Activated CD4-positive, alpha-beta memory T cell treated with anti-CD3 and anti-CD28 coated beads, Interleukin-2, amount 10 ng/mL, durations not matched to agents 7 days and 5 days (primary cell): ENCODE results near the gene BECN2. TPM values are rescaled to one million over a fixed set of nuclear protein-coding genes. Genes with fewer than 3 reads are reported as not detected.

ENCODE experiments used
- CTCF ChIA-PET: fragments of 350-600 bp; sonication (Branson Sonifier 250); formaldehyde crosslinking; loops from one replicate; lab custom pipeline; 2021; ENCODE audit warnings: antibody characterized with exemption, inconsistent platforms; lab: Charles Lee
- POLR2A ChIA-PET: fragments of 350-600 bp; sonication (Branson Sonifier 250); formaldehyde crosslinking; loops from one replicate; lab custom pipeline; 2021; ENCODE audit warnings: antibody characterized with exemption; lab: Charles Lee
- DNase-seq: peaks from one replicate; pipeline ENCODE4 v3.0.0-alpha.2; 2020
- H3K27ac Mint-ChIP-seq: one replicate; pipeline ENCODE4 v1.8.0; 2021; ENCODE audit warnings: mild to moderate bottlenecking, mixed read lengths
- H3K27me3 Mint-ChIP-seq: one replicate; pipeline ENCODE4 v1.8.0; 2021; ENCODE audit warnings: mixed read lengths
- H3K36me3 Mint-ChIP-seq: one replicate; pipeline ENCODE4 v1.8.0; 2021; ENCODE audit warnings: low read depth, mixed read lengths
- H3K4me1 Mint-ChIP-seq: one replicate; pipeline ENCODE4 v1.8.0; 2021; ENCODE audit warnings: mixed read lengths
- H3K4me3 Mint-ChIP-seq: one replicate; pipeline ENCODE4 v1.8.0; 2021; ENCODE audit warnings: mild to moderate bottlenecking, mixed read lengths
- H3K9me3 Mint-ChIP-seq: one replicate; pipeline ENCODE4 v1.8.0; 2021; ENCODE audit warnings: mixed read lengths
- total RNA-seq, 2 experiments: library from RNA; stranded (reverse); gene quantifications; one replicate each; pipeline ENCODE4 v1.2.3, GENCODE V29; 2021

BECN2 gene
- total RNA-seq: not detected

GRCh38 chr1:241957692-241958494 is at the start of gene BECN2:
Gene BECN2, plus strand, starts transcription at chr1:241957767. Its CDS starts 0 bp downstream, at chr1:241957767.
- Mint-ChIP-seq H3K4me1 (no peaks in the 10 kb centered on the region), H3K36me3 (no peaks in the 10 kb centered on the region), H3K4me3 (no peak within 1 kb of the TSS), H3K9me3 (no peaks in the 10 kb centered on the region), H3K27ac (no peak within 1 kb of the TSS), H3K27me3 (no peaks in the 10 kb centered on the region)
- DNase-seq: no peak
- POLR2A ChIA-PET: no interaction called here
- CTCF ChIA-PET: no interaction called here

GRCh38 chr1:241916196-241916595 is 41.4 kb upstream of the BECN2 start:
- H3K36me3 Mint-ChIP-seq: peaks cover 2% of the 10 kb centered on the region
- peaks cover 2% of the 10 kb centered on the region for H3K4me1 Mint-ChIP-seq
- no peak overlapping the region for H3K4me3 Mint-ChIP-seq
- POLR2A ChIA-PET: no interaction called here
- CTCF ChIA-PET: no interaction called here
- no peak for DNase-seq
- H3K27me3 Mint-ChIP-seq: no peaks in the 10 kb centered on the region
- H3K27ac Mint-ChIP-seq: no peak overlapping the region
- H3K9me3 Mint-ChIP-seq: no peaks in the 10 kb centered on the region

- CTCF ChIA-PET: no interaction called here
- POLR2A ChIA-PET: no interaction called here
- Mint-ChIP-seq H3K36me3 (no peaks in the 10 kb centered on the region), H3K4me3 (no peak overlapping the region), H3K27me3 (no peaks in the 10 kb centered on the region), H3K9me3 (no peaks in the 10 kb centered on the region), H3K4me1 (no peaks in the 10 kb centered on the region), H3K27ac (no peak overlapping the region)
- DNase-seq: no peak
Observed at GRCh38 chr1:241917487-241917886, 40.1 kb upstream of the BECN2 start.

DNA sequence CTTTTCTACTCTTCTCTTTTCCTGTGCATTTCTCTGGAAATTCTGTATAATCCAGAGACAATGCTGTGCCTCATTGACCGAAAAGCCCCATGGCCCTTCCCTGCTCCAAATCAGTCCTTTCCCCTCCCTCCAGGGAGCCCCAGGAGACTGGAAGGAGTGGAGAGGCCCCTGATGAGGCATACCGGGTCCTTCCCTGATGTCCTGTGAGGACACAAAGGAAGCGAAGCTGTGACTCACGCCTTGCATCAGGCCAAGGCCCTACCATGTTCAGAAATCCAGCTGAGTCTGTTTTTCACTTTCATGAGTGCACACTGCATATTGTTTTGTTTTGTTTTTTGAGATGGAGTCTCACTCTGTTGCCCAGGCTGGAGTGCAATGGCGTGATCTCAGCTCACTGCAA is 38.7 kb upstream of the BECN2 start:
- H3K27ac Mint-ChIP-seq: no peak overlapping the region
- H3K36me3 Mint-ChIP-seq: no peaks in the 10 kb centered on the region
- no peaks in the 10 kb centered on the region for H3K27me3 Mint-ChIP-seq
- POLR2A ChIA-PET: interaction anchor here (0.6 kb wide), 1 partner anchor 68 kb away, joined by 3 read pairs; no protein-coding TSS in a partner anchor
- H3K4me3 Mint-ChIP-seq: no peak overlapping the region
- DNase-seq: no peak
- no peaks in the 10 kb centered on the region for H3K4me1 Mint-ChIP-seq
- H3K9me3 Mint-ChIP-seq: no peaks in the 10 kb centered on the region
- CTCF ChIA-PET: no interaction called here

- CTCF ChIA-PET: no interaction called here
- Mint-ChIP-seq H3K4me1 (no peaks in the 10 kb centered on the region), H3K36me3 (no peaks in the 10 kb centered on the region), H3K9me3 (no peaks in the 10 kb centered on the region), H3K4me3 (no peak overlapping the region), H3K27ac (no peak overlapping the region), H3K27me3 (no peaks in the 10 kb centered on the region)
- POLR2A ChIA-PET: no interaction called here
- DNase-seq: no peak
Observed at GRCh38 chr1:241924080-241924808, 33.3 kb upstream of the BECN2 start.

- Mint-ChIP-seq H3K4me3 (no peak overlapping the region), H3K27me3 (no peaks in the 10 kb centered on the region), H3K36me3 (no peaks in the 10 kb centered on the region), H3K4me1 (no peaks in the 10 kb centered on the region), H3K9me3 (no peaks in the 10 kb centered on the region), H3K27ac (no peak overlapping the region)
- POLR2A ChIA-PET: interaction anchor here (0.7 kb wide), 1 partner anchor 164 kb away, joined by 3 read pairs; no protein-coding TSS in a partner anchor
- CTCF ChIA-PET: no interaction called here
- no peak for DNase-seq
Observed at GRCh38 chr1:241926141-241926540, 31.4 kb upstream of the BECN2 start.

GRCh38 chr1:241927321-241927720 is 30.2 kb upstream of the BECN2 start:
- Mint-ChIP-seq H3K27ac (no peak overlapping the region), H3K27me3 (no peaks in the 10 kb centered on the region), H3K4me3 (no peak overlapping the region), H3K9me3 (no peaks in the 10 kb centered on the region), H3K36me3 (no peaks in the 10 kb centered on the region), H3K4me1 (no peaks in the 10 kb centered on the region)
- ChIA-PET CTCF (no interaction called here), POLR2A (no interaction called here)
- DNase-seq: no peak

- Mint-ChIP-seq H3K9me3 (no peaks in the 10 kb centered on the region), H3K4me3 (no peak overlapping the region), H3K27me3 (no peaks in the 10 kb centered on the region), H3K36me3 (no peaks in the 10 kb centered on the region), H3K27ac (no peak overlapping the region), H3K4me1 (no peaks in the 10 kb centered on the region)
- no peak for DNase-seq
- ChIA-PET POLR2A (no interaction called here), CTCF (no interaction called here)
Observed at GRCh38 chr1:241932845-241933244, 24.7 kb upstream of the BECN2 start.

GRCh38 chr1:241934201-241934848 is 23.2 kb upstream of the BECN2 start:
- no peak overlapping the region for H3K27ac Mint-ChIP-seq
- peaks cover 2% of the 10 kb centered on the region for H3K27me3 Mint-ChIP-seq
- no peaks in the 10 kb centered on the region for H3K36me3 Mint-ChIP-seq
- H3K4me3 Mint-ChIP-seq: no peak overlapping the region
- no peaks in the 10 kb centered on the region for H3K4me1 Mint-ChIP-seq
- DNase-seq: no peak
- H3K9me3 Mint-ChIP-seq: no peaks in the 10 kb centered on the region
- ChIA-PET CTCF (no interaction called here), POLR2A (no interaction called here)

- ChIA-PET CTCF (no interaction called here), POLR2A (no interaction called here)
- Mint-ChIP-seq H3K27me3 (peaks cover 2% of the 10 kb centered on the region), H3K4me1 (no peaks in the 10 kb centered on the region), H3K4me3 (no peak overlapping the region), H3K9me3 (no peaks in the 10 kb centered on the region), H3K27ac (no peak overlapping the region), H3K36me3 (no peaks in the 10 kb centered on the region)
- no peak for DNase-seq
Observed at GRCh38 chr1:241934866-241935265, 22.7 kb upstream of the BECN2 start.

GRCh38 chr1:241939798-241940197 is 17.8 kb upstream of the BECN2 start:
- POLR2A ChIA-PET: no interaction called here
- CTCF ChIA-PET: no interaction called here
- no peak for DNase-seq
- Mint-ChIP-seq H3K36me3 (no peaks in the 10 kb centered on the region), H3K4me3 (no peak overlapping the region), H3K27ac (no peak overlapping the region), H3K27me3 (peaks cover 2% of the 10 kb centered on the region), H3K4me1 (no peaks in the 10 kb centered on the region), H3K9me3 (no peaks in the 10 kb centered on the region)

DNA sequence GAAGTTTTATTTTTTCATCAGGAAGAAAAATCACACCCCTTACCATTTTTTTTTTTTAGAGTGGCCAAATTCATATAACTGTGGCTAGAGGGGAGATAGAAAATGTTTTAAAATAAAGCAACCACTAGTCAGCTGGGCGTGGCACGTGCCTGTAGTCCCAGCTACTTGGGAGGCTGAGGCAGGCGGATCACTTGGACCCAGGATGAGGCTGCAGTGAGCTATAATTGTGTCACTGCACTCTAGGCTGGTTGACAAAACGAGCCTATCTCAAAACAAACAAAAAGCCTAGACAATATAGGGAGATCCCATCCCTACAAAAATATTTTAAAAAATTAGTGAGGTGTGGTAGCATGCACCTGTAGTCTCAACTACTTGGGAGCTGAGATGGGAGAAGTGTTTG is 14.8 kb upstream of the BECN2 start:
- Mint-ChIP-seq H3K9me3 (no peaks in the 10 kb centered on the region), H3K36me3 (no peaks in the 10 kb centered on the region), H3K27me3 (peaks cover 2% of the 10 kb centered on the region), H3K27ac (no peak overlapping the region), H3K4me3 (no peak overlapping the region), H3K4me1 (no peaks in the 10 kb centered on the region)
- DNase-seq: no peak
- ChIA-PET CTCF (no interaction called here), POLR2A (no interaction called here)

GRCh38 chr1:241944300-241944699 is 13.3 kb upstream of the BECN2 start:
- Mint-ChIP-seq H3K4me1 (no peaks in the 10 kb centered on the region), H3K36me3 (no peaks in the 10 kb centered on the region), H3K27me3 (no peaks in the 10 kb centered on the region), H3K4me3 (no peak overlapping the region), H3K9me3 (no peaks in the 10 kb centered on the region), H3K27ac (no peak overlapping the region)
- ChIA-PET CTCF (no interaction called here), POLR2A (no interaction called here)
- no peak for DNase-seq
